Keratinocyte (primary cell): Measurements from ENCODE around the gene GATA2. TPM values are rescaled to one million over a fixed set of nuclear protein-coding genes. Genes with fewer than 3 reads are reported as not detected.

Source experiments
- DNase-seq: peaks from one replicate; pipeline ENCODE4 v3.0.0-alpha.2; 2011; ENCODE audit warnings: low read depth, missing footprints, low spot score
- FAIRE-seq: peaks from 2 replicates; lab custom pipeline; 2011; peaks lifted over from hg19 to GRCh38; lab: Jason Lieb, UNC
- H2AFZ ChIP-seq: 2 replicates; pipeline ENCODE4 v1.6.0; 2012; ENCODE audit warnings: low read length, control low read depth, inconsistent platforms; ENCODE audit not compliant: control insufficient read depth
- H3K27ac ChIP-seq: 2 replicates; pipeline ENCODE4 v1.5.1; 2011; ENCODE audit warnings: low read length; ENCODE audit not compliant: control insufficient read depth, insufficient read depth
- H3K27me3 ChIP-seq: 3 replicates; pipeline ENCODE4 v1.6.0; 2011; ENCODE audit warnings: low read length; ENCODE audit not compliant: control insufficient read depth, insufficient read depth; ENCODE audit errors: extremely low read depth
- H3K36me3 ChIP-seq, 2 experiments: 2 replicates in 1 of 2; 3 replicates in 1 of 2; pipeline ENCODE4 v1.5.1; 2011; ENCODE audit warnings: low read length in 2 of 2, mild to moderate bottlenecking in 1 of 2; ENCODE audit not compliant: control insufficient read depth in 2 of 2, insufficient read depth in 2 of 2; ENCODE audit errors: extremely low read depth in 1 of 2
- H3K4me1 ChIP-seq: 3 replicates; pipeline ENCODE4 v1.5.1; 2011; ENCODE audit warnings: low read length; ENCODE audit not compliant: control insufficient read depth, insufficient read depth; ENCODE audit errors: extremely low read depth
- H3K4me2 ChIP-seq: 3 replicates; pipeline ENCODE4 v1.6.0; 2011; ENCODE audit warnings: low read depth, low read length; ENCODE audit not compliant: control insufficient read depth, insufficient read depth; ENCODE audit errors: extremely low read depth
- H3K4me3 ChIP-seq, 3 experiments: fragments of 200-600 bp in 1 of 3; sonication (generic) in 1 of 3; 2 replicates in 2 of 3; 3 replicates in 1 of 3; pipeline ENCODE4 v1.5.1; 2011 to 2016; ENCODE audit warnings: low read length in 3 of 3, mild to moderate bottlenecking in 3 of 3, control low read depth in 2 of 3, inconsistent platforms in 1 of 3, low read depth in 1 of 3, mixed read lengths in 1 of 3, mixed run types in 1 of 3, moderate library complexity in 1 of 3; ENCODE audit not compliant: control insufficient read depth in 2 of 3, insufficient read depth in 2 of 3; ENCODE audit errors: extremely low read depth in 1 of 3
- H3K79me2 ChIP-seq: 2 replicates; pipeline ENCODE4 v1.6.0; 2012; ENCODE audit warnings: low read length; ENCODE audit not compliant: control insufficient read depth, insufficient read depth
- H3K9ac ChIP-seq: 3 replicates; pipeline ENCODE4 v1.6.0; 2011; ENCODE audit warnings: low read length; ENCODE audit not compliant: control insufficient read depth, insufficient read depth; ENCODE audit errors: extremely low read depth
- H3K9me1 ChIP-seq: 3 replicates; pipeline ENCODE4 v1.6.0; 2011; ENCODE audit warnings: low read length; ENCODE audit not compliant: control insufficient read depth, insufficient read depth; ENCODE audit errors: extremely low read depth
- H3K9me3 ChIP-seq: 2 replicates; pipeline ENCODE4 v1.5.1; 2012; ENCODE audit warnings: low read depth, low read length; ENCODE audit not compliant: control insufficient read depth
- H4K20me1 ChIP-seq: 3 replicates; pipeline ENCODE4 v1.6.0; 2011; ENCODE audit warnings: low read length; ENCODE audit not compliant: control insufficient read depth, insufficient read depth; ENCODE audit errors: extremely low read depth
- EZH2 ChIP-seq: IDR thresholded peaks from one replicate; pipeline ENCODE4 v1.6.1; 2012; ENCODE audit warnings: inconsistent platforms, mild to moderate bottlenecking, low read length, moderate library complexity
- dilution Hi-C: fragments of 300-500 bp; cut with MboI; formaldehyde crosslinking; loops from one replicate; pipeline ENCODE4 v1.7.0; 2020; ENCODE audit warnings: low sequenced_read_pairs; ENCODE audit not compliant: extremely low pct_ligation_motif_present
- polyA plus RNA-seq, 5 experiments: library from polyadenylated mRNA; depleted of rRNA in 3 of 5; stranded (reverse) in 3 of 5; stranded (forward) in 1 of 5; unstranded in 1 of 5; fragments of >200 nt; gene quantifications; 1 replicate in 1 of 5; 2 replicates in 3 of 5; 3 replicates in 1 of 5; pipeline versions ENCODE4 v1.2.1 to v1.2.3, GENCODE V29; 2011 to 2012; ENCODE audit warnings: missing spikeins in 2 of 5, low read depth in 1 of 5, low replicate concordance in 1 of 5
- TF ChIP-seq, protein P1 (sequence below), 3 experiments: IDR thresholded peaks in 1 of 3; conservative IDR thresholded peaks in 1 of 3; optimal IDR thresholded peaks in 1 of 3; 2 replicates in 2 of 3; 3 replicates in 1 of 3; pipeline versions ENCODE3 to v1.5.1; 2011; ENCODE audit warnings: low read length in 3 of 3, mild to moderate bottlenecking in 3 of 3, moderate library complexity in 2 of 3, control low read depth in 1 of 3, inconsistent platforms in 1 of 3; ENCODE audit not compliant: insufficient read depth in 2 of 3; ENCODE audit errors: extremely low read depth in 1 of 3

The GATA2 gene
- polyA plus RNA-seq, 1 donor (not counting 4 experiments of a cell fraction or from before 2014, with no cell fraction given): not detected

DNA sequence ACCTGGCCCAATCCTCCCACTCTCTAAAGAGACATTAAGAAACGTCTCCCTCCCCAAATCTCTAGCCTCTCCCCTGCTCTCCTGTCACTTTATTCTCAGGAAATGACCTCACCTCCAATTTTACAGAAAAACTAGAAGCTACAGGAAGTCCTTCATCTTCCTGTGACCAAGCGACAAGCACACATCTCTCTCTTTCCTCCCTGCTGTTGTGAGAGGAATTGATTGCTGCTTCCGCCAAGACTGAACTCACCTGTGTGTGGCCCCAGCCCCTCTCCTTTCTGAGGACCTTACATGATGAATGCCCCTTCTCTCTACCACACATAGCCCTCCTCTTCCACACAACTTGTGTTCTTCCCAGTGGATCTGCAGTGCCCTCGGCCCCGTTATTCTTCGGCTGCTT is 44.5 kb downstream of the GATA2 start:
- H3K36me3 ChIP-seq: no peaks in the 10 kb centered on the region
- DNase-seq: no peak
- FAIRE-seq: no peak
- dilution Hi-C loops: no loop called here
- H3K4me1 ChIP-seq: no peaks in the 10 kb centered on the region
- no peaks in the 10 kb centered on the region for H3K9me1 ChIP-seq
- H3K27ac ChIP-seq: no peak overlapping the region
- TF ChIP-seq EZH2: no peak
- TF ChIP-seq, protein P1, sequence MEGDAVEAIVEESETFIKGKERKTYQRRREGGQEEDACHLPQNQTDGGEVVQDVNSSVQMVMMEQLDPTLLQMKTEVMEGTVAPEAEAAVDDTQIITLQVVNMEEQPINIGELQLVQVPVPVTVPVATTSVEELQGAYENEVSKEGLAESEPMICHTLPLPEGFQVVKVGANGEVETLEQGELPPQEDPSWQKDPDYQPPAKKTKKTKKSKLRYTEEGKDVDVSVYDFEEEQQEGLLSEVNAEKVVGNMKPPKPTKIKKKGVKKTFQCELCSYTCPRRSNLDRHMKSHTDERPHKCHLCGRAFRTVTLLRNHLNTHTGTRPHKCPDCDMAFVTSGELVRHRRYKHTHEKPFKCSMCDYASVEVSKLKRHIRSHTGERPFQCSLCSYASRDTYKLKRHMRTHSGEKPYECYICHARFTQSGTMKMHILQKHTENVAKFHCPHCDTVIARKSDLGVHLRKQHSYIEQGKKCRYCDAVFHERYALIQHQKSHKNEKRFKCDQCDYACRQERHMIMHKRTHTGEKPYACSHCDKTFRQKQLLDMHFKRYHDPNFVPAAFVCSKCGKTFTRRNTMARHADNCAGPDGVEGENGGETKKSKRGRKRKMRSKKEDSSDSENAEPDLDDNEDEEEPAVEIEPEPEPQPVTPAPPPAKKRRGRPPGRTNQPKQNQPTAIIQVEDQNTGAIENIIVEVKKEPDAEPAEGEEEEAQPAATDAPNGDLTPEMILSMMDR (optimal IDR thresholded peaks at IDR 0.05 in 1 of 3, IDR thresholded peaks at IDR 0.05 in 1 of 3, conservative IDR thresholded peaks at IDR 0.05 in 1 of 3; ENCODE audit: extremely low read depth in 1 of 3, insufficient read depth in 2 of 3, low read length in 3 of 3): no peak
- H4K20me1 ChIP-seq: no peaks in the 10 kb centered on the region
- H3K4me2 ChIP-seq: no peak overlapping the region
- H3K27me3 ChIP-seq: peaks cover 16% of the 10 kb centered on the region
- no peak overlapping the region for H3K4me3 ChIP-seq
- H2AFZ ChIP-seq: no peak overlapping the region
- no peak overlapping the region for H3K9ac ChIP-seq
- no peaks in the 10 kb centered on the region for H3K9me3 ChIP-seq
- H3K79me2 ChIP-seq: no peaks in the 10 kb centered on the region

DNA sequence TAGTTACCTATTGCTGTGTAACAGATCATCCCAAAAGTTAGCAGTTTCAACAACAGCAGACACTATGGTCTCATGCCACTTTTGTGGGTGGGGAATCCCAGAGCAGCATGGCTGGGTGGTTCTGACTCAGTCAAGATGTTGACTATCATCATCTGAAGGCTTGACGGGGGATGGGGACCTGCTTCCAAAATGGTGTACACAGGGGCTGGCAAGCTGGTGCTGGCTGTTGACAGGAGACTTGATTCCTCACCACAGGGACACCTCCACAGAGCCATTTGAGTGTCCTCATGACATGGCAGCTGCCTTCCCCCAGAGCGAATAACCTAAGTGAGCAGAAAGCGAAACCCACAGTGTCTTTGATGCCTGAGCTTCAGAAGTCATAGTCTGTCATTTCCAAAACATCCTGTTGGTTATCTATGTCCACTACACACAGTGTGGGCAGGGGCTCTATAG is 45.4 kb downstream of the GATA2 start:
- Histone ChIP-seq H3K4me3 (no peak overlapping the region), H3K36me3 (no peaks in the 10 kb centered on the region), H4K20me1 (no peaks in the 10 kb centered on the region), H3K4me1 (no peaks in the 10 kb centered on the region), H3K4me2 (no peak overlapping the region), H3K27ac (no peak overlapping the region), H3K9ac (no peak overlapping the region), H3K9me3 (no peaks in the 10 kb centered on the region), H3K9me1 (no peaks in the 10 kb centered on the region), H3K79me2 (no peaks in the 10 kb centered on the region), H2AFZ (no peak overlapping the region), H3K27me3 (peaks cover 16% of the 10 kb centered on the region)
- DNase-seq (no peak), FAIRE-seq (no peak)
- dilution Hi-C loops: no loop called here
- TF ChIP-seq, protein P1 (optimal IDR thresholded peaks at IDR 0.05 in 1 of 3, IDR thresholded peaks at IDR 0.05 in 1 of 3, conservative IDR thresholded peaks at IDR 0.05 in 1 of 3; ENCODE audit: extremely low read depth in 1 of 3, insufficient read depth in 2 of 3, low read length in 3 of 3): no peak
- no peak for TF ChIP-seq EZH2
